NCI-H1092 treated with DMSO at 0.1 percent for 48 hours (cell line): Measurements from ENCODE around the gene TMEM183A.

Experiments used
- DNase-seq: peaks from one replicate; lab custom pipeline; 2025; lab: John Stamatoyannopoulos, UW

TMEM183A gene

GRCh38 chr1:203046984-203047630 lies 39.9 kb downstream of the TMEM183A start:
- no peak for DNase-seq

GRCh38 chr1:203048086-203048485 lies 40.9 kb downstream of the TMEM183A start:
- peak; percentile 22 for DNase-seq

- DNase-seq = peak; percentile 38
These were observed 41.4 kb downstream of the TMEM183A start for GRCh38 chr1:203048555-203049051.

- no peak for DNase-seq
These were observed 41.9 kb downstream of the TMEM183A start for GRCh38 chr1:203049077-203049476.

- no peak for DNase-seq
These were observed 42.5 kb downstream of the TMEM183A start for GRCh38 chr1:203049576-203050180.

- no peak for DNase-seq
These were observed 43.7 kb downstream of the TMEM183A start for GRCh38 chr1:203050826-203051225.

- DNase-seq = peak; percentile 90
These were observed 44.7 kb downstream of the TMEM183A start for GRCh38 chr1:203051841-203052324.

GRCh38 chr1:203052601-203053000 lies 45.4 kb downstream of the TMEM183A start:
- no peak for DNase-seq

GRCh38 chr1:203054184-203054583 lies 47.0 kb downstream of the TMEM183A start:
- DNase-seq = no peak

GRCh38 chr1:203054642-203055041 lies 47.5 kb downstream of the TMEM183A start:
- DNase-seq = no peak

GRCh38 chr1:203055161-203055799 lies 48.1 kb downstream of the TMEM183A start:
- no peak for DNase-seq

- no peak for DNase-seq
These were observed 48.8 kb downstream of the TMEM183A start for GRCh38 chr1:203056012-203056411.

- DNase-seq = no peak
These were observed 49.3 kb downstream of the TMEM183A start for GRCh38 chr1:203056516-203056915.

GRCh38 chr1:203057911-203058675 lies 50.9 kb downstream of the TMEM183A start:
- no peak for DNase-seq

GRCh38 chr1:203058676-203058935 lies 51.4 kb downstream of the TMEM183A start:
- DNase-seq = no peak

- no peak for DNase-seq
These were observed 52.3 kb downstream of the TMEM183A start for GRCh38 chr1:203059485-203059884.

GRCh38 chr1:203060115-203060514 lies 52.9 kb downstream of the TMEM183A start:
- no peak for DNase-seq

- DNase-seq = no peak
These were observed 56.1 kb downstream of the TMEM183A start for GRCh38 chr1:203063287-203063686.

GRCh38 chr1:203065191-203065590 lies 58.0 kb downstream of the TMEM183A start:
- DNase-seq = no peak

GRCh38 chr1:203065986-203066385 lies 58.8 kb downstream of the TMEM183A start:
- no peak for DNase-seq

GRCh38 chr1:203066965-203067364 lies 59.8 kb downstream of the TMEM183A start:
- no peak for DNase-seq

- peak; percentile 63 for DNase-seq
These were observed 62.0 kb downstream of the TMEM183A start for GRCh38 chr1:203069030-203069747.
